Airway epithelial cell (primary cell): ENCODE measurements around the gene INTS1. TPM values are rescaled to one million over a fixed set of nuclear protein-coding genes. Genes with fewer than 3 reads are reported as not detected.

Source experiments
- total RNA-seq: library from RNA; depleted of rRNA; stranded (reverse); fragments of >200 nt; gene quantifications from 2 replicates; pipeline ENCODE4 v1.2.3, GENCODE V29; 2015

INTS1 gene
- total RNA-seq, result 80.8 and 85.8 TPM in 2 replicates

GRCh38 chr7:1503816-1504775 is at the start of gene INTS1:
TSS of gene INTS1 (minus strand) at chr7:1504389. CDS start at chr7:1503960, 429 bp downstream.

GRCh38 chr7:1458683-1459511 is 45.3 kb downstream of the INTS1 start, which contains the start of gene MICALL2:
TSS of gene MICALL2 (minus strand) at chr7:1459470. CDS start at chr7:1459326, 144 bp downstream.

Other genes with a start within 250 kb of the INTS1 start
- gene MICALL2, start 44.9 kb downstream of the INTS1 start, total RNA-seq, result 20.7 and 31.0 TPM in 2 replicates
- gene MAFK, start 26.3 kb upstream of the INTS1 start, total RNA-seq, result 17.4 and 19.3 TPM in 2 replicates
- gene TMEM184A, start 51.8 kb upstream of the INTS1 start, total RNA-seq, result 23.9 and 24.3 TPM in 2 replicates
- gene PSMG3, start 65.6 kb upstream of the INTS1 start, total RNA-seq, result 59.9 and 61.9 TPM in 2 replicates
- 0.07 and 0.14 TPM in 2 replicates for gene ELFN1, start 165.9 kb upstream of the INTS1 start, total RNA-seq